OCI-LY7 (cell line): ENCODE results near the gene ADARB2.

Experiments used
- CTCF ChIP-seq: fragments of 200-600 bp; sonication (generic); conservative IDR thresholded peaks from 2 replicates; pipeline ENCODE4 v1.5.1; 2014; ENCODE audit warnings: mild to moderate bottlenecking, antibody characterized with exemption, low read length, moderate library complexity, mixed read lengths
- EZH2phosphoT487 ChIP-seq: fragments of 200-600 bp; sonication (generic); IDR thresholded peaks from 2 replicates; pipeline ENCODE4 v1.6.1; 2018; ENCODE audit warnings: low read depth, borderline replicate concordance, mild to moderate bottlenecking, mixed run types, antibody characterized with exemption, low read length, moderate library complexity, mixed read lengths

GRCh38 chr10:1377231-1377630 is 360.1 kb downstream of the ADARB2 start:
- TF ChIP-seq CTCF (no peak), EZH2phosphoT487 (no peak)
